ENCODE measurements around the gene OVCH1. TPM values are rescaled to one million over a fixed set of nuclear protein-coding genes. Genes with fewer than 3 reads are reported as not detected.

OVCH1 gene
- total RNA-seq, 1 donor from 2014 or later: 3.2 TPM

DNA sequence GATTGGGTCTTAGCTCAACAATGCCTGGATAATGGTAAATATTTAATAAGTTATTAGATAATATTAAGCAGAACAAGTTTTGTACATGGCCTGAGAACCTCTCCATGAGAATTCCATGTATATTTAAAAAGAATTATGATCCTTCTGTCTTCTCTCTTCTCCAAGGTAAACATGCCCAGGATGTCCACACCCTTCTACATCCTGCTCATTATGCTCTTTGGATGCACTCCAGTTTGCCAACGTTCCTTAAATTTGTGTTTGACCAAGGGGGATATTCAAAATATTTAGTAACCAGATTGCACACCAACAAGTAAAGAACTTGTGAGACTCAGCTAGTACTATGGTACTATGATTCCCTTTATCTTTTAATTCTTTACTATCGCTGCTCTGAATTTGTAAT lies 71.8 kb downstream of the OVCH1 start:
- H3K4me1 ChIP-seq: peaks cover 9% of the 10 kb centered on the region
- ATAC-seq: no peak
- H3K27ac ChIP-seq: peak overlapping the region; percentile 46
- H3K9me3 ChIP-seq: no peaks in the 10 kb centered on the region
- intact Hi-C loops (cut with DNase I): no loop called here
- TF ChIP-seq, protein P1, sequence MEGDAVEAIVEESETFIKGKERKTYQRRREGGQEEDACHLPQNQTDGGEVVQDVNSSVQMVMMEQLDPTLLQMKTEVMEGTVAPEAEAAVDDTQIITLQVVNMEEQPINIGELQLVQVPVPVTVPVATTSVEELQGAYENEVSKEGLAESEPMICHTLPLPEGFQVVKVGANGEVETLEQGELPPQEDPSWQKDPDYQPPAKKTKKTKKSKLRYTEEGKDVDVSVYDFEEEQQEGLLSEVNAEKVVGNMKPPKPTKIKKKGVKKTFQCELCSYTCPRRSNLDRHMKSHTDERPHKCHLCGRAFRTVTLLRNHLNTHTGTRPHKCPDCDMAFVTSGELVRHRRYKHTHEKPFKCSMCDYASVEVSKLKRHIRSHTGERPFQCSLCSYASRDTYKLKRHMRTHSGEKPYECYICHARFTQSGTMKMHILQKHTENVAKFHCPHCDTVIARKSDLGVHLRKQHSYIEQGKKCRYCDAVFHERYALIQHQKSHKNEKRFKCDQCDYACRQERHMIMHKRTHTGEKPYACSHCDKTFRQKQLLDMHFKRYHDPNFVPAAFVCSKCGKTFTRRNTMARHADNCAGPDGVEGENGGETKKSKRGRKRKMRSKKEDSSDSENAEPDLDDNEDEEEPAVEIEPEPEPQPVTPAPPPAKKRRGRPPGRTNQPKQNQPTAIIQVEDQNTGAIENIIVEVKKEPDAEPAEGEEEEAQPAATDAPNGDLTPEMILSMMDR (IDR thresholded peaks at IDR 0.05): no peak
- no peaks in the 10 kb centered on the region for H3K27me3 ChIP-seq (ENCODE audit: low read depth)
- DNase-seq: no peak
- H3K4me3 ChIP-seq: no peak overlapping the region
- no peaks in the 10 kb centered on the region for H3K36me3 ChIP-seq

DNA sequence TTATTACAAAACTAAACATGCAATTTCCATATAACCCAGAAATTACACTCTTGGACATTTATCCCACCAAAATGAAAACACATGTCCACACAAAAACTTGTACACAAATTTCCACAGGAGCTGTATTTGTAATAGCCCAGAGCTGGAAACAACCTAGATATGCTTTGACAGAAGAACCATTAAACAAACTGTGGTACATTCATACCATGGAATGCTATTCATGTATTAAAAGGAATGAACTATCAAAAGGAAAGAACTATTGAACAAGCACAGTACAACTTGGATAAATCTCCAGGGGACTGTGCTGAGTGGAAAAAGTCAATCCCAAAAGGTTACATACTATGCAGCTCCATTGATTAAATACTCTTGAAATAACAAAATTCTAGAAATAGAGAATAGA lies 80.7 kb downstream of the OVCH1 start:
- TF ChIP-seq, protein P1 (IDR thresholded peaks at IDR 0.05): no peak
- DNase-seq: no peak
- Histone ChIP-seq H3K36me3 (no peaks in the 10 kb centered on the region), H3K27me3 (ENCODE audit: low read depth) (no peaks in the 10 kb centered on the region), H3K4me3 (no peak overlapping the region), H3K27ac (no peak overlapping the region), H3K4me1 (no peaks in the 10 kb centered on the region), H3K9me3 (no peaks in the 10 kb centered on the region)
- no peak for ATAC-seq
- intact Hi-C loops (cut with DNase I): no loop called here

DNA sequence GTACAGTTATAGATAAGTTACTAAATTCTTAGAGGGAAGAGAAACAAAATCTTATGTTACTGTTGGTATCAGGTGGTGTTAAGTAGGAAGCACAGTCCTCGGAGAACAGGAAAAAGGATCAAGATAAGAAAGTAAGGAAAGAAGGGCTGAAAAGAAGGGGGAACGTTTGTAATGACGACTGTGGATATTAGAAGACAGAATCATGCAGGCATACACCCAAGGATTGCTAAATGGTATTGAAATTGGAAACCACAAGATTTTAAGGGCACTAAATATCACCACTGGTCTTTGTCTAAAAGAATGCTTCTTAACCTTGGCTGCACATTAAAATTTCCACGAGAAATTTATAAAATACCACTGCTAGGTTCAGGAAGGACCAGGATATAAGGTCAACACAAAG lies 82.4 kb downstream of the OVCH1 start:
- no peak overlapping the region for H3K4me3 ChIP-seq
- H3K9me3 ChIP-seq: no peaks in the 10 kb centered on the region
- no peak overlapping the region for H3K27ac ChIP-seq
- H3K36me3 ChIP-seq: no peaks in the 10 kb centered on the region
- intact Hi-C loops (cut with DNase I): no loop called here
- H3K27me3 ChIP-seq (ENCODE audit: low read depth): no peaks in the 10 kb centered on the region
- no peak for DNase-seq
- no peaks in the 10 kb centered on the region for H3K4me1 ChIP-seq
- no peak for ATAC-seq
- TF ChIP-seq, protein P1 (IDR thresholded peaks at IDR 0.05): no peak

GRCh38 chr12:29414368-29414767 lies 83.1 kb downstream of the OVCH1 start:
- DNase-seq (no peak), ATAC-seq (no peak)
- H3K4me3 ChIP-seq: no peak overlapping the region
- no peaks in the 10 kb centered on the region for H3K9me3 ChIP-seq
- H3K27ac ChIP-seq: no peak overlapping the region
- H3K4me1 ChIP-seq: no peaks in the 10 kb centered on the region
- no peaks in the 10 kb centered on the region for H3K27me3 ChIP-seq (ENCODE audit: low read depth)
- intact Hi-C loops (cut with DNase I): no loop called here
- H3K36me3 ChIP-seq: no peaks in the 10 kb centered on the region
- TF ChIP-seq, protein P1 (IDR thresholded peaks at IDR 0.05): no peak

DNA sequence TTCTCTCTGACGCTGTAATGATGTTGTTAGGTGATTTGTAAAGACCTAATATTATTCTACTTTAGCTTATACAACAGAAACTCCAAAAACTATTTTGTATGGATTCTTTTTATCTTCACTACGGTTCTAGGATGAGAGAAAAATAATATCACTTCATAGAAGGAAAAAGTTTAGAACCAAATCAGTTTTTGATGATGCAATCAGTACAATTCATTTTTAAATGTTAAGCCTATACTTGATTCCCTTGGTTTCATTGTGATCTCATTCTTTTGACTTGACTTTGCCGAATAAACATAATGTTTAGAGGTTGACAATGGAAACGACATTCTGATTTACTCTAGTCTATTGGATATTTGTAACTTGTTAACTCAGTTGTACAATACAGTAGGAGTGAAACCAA lies 91.9 kb downstream of the OVCH1 start:
- DNase-seq: no peak
- H3K4me3 ChIP-seq: no peak overlapping the region
- no peak overlapping the region for H3K27ac ChIP-seq
- no peaks in the 10 kb centered on the region for H3K36me3 ChIP-seq
- H3K27me3 ChIP-seq (ENCODE audit: low read depth): no peaks in the 10 kb centered on the region
- no peaks in the 10 kb centered on the region for H3K4me1 ChIP-seq
- H3K9me3 ChIP-seq: no peaks in the 10 kb centered on the region
- ATAC-seq: no peak
- intact Hi-C loops (cut with DNase I): no loop called here
- TF ChIP-seq, protein P1 (IDR thresholded peaks at IDR 0.05): no peak

DNA sequence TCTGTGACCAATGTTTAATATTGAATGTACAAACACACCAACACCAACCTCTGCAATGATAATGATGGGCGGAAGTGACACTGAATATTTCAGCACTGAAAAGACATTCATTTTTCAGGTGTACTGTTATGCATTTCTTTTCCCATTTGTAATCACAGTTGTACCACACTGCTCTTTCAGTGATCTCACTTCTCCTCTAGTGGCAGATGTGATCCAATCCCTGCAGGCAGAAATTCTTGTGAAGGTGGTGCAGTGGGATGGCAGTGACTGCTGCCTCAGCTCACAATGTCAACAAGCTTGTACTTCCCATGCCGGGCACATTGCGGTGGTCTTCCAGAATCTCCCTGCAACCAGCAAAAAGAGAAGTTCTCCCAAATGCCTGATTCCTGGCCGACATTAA lies 93.5 kb downstream of the OVCH1 start:
- intact Hi-C loops (cut with DNase I): no loop called here
- Histone ChIP-seq H3K36me3 (no peaks in the 10 kb centered on the region), H3K27me3 (ENCODE audit: low read depth) (no peaks in the 10 kb centered on the region), H3K4me1 (no peaks in the 10 kb centered on the region), H3K9me3 (no peaks in the 10 kb centered on the region), H3K27ac (no peak overlapping the region), H3K4me3 (no peak overlapping the region)
- TF ChIP-seq, protein P1 (IDR thresholded peaks at IDR 0.05): no peak
- no peak for ATAC-seq
- DNase-seq: no peak

Data from lower lobe of right lung (tissue), 2 donors.